GM13976 (cell line): Measurements from ENCODE around the gene H2BK1.

Source experiments
- DNase-seq: peaks from one replicate; pipeline ENCODE4 v3.0.0; 2012; ENCODE audit warnings: low spot score
- in situ Hi-C: fragments of 300-500 bp; cut with MboI; formaldehyde crosslinking; loops from one replicate; pipeline ENCODE4 v1.12.0; 2022; ENCODE audit warnings: low sequenced_read_pairs, mixed read lengths, inconsistent platforms; ENCODE audit not compliant: unreplicated experiment
- TF ChIP-seq, protein P1 (sequence below): IDR thresholded peaks from 2 replicates; pipeline ENCODE4 v1.5.1; 2012; ENCODE audit warnings: borderline replicate concordance, mild to moderate bottlenecking; ENCODE audit not compliant: insufficient read depth; ENCODE audit errors: extremely low read depth, missing control alignments, control extremely low read depth

The H2BK1 gene

DNA sequence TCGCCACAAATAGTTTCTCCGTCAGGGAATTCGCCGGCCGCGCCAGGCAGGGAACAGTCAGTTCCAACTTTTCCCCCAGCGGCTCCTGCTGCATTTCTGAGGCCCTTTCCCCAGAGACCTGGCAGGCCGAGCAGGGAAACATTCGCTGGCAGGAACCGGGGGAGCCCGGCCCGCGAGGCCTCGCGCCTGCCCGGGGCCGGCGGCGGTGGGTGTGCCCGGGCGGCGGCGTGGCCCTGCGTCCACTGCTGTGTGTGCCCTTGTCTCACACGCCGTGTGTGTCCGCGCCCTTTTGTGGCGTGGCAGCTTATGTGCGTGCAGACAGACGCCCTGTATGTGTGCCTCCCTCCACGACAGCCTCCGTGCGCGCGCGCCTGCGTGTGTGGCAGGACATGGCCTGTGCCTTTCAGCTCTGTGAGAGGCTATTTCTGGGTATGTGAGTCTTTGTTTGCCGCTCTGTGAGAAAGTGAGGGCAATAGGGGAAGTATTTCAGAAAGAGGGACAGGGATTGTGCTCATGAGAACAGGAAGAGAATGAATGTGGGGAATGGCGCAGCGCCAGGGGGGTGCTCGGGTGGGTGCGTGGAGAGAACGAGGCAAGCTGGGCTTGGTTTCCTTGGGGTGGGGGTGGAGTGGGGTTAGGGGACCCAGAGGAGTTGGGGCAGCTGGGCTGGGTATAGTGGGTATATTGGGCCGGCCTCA is 38.9 kb upstream of the H2BK1 start:
- TF ChIP-seq, protein P1, sequence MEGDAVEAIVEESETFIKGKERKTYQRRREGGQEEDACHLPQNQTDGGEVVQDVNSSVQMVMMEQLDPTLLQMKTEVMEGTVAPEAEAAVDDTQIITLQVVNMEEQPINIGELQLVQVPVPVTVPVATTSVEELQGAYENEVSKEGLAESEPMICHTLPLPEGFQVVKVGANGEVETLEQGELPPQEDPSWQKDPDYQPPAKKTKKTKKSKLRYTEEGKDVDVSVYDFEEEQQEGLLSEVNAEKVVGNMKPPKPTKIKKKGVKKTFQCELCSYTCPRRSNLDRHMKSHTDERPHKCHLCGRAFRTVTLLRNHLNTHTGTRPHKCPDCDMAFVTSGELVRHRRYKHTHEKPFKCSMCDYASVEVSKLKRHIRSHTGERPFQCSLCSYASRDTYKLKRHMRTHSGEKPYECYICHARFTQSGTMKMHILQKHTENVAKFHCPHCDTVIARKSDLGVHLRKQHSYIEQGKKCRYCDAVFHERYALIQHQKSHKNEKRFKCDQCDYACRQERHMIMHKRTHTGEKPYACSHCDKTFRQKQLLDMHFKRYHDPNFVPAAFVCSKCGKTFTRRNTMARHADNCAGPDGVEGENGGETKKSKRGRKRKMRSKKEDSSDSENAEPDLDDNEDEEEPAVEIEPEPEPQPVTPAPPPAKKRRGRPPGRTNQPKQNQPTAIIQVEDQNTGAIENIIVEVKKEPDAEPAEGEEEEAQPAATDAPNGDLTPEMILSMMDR, result no peak
- no peak for DNase-seq
- in situ Hi-C loops, result no loop called here

DNA sequence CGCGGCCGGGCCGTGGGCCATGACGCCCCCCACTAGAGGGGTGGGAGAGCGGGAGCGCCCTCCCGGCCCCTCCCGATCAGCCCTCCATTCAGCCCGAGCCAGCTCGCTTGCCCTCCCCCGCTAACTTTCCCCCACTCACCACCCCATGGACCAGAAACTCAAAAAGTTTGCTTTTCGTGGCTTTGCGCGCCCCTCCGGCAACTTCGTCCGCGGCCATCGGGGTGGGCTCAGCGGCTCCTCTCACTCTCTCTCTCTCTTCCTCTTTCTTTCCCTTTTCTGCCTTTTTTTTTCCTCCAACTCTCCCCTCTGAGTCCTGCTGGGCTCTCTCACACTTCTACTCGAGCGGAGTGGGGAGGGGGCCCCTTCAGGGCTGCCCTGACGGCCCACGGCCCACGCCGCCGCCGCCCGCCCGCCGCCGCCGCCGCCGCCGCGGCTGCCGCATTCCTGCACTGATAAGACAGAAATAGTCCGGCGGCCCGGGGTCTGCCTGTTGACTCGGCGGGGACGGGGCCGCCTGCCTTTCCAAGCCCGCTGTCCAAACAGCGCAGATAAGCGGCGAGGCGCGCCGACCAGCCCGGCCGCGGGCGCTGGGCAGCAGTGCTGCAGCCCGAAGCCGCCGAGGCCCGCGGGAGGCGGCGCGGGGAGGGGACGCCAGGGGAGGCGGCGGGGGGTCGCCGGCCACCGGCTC is 38.2 kb upstream of the H2BK1 start, which contains the start of gene SMARCD3:
Gene SMARCD3, minus strand, starts transcription at position 349 of the 688 bp plus-strand sequence. Its CDS starts 132 bp downstream, at position 217.
- in situ Hi-C loops, result no loop called here
- TF ChIP-seq, protein P1, result no peak
- DNase-seq, result no peak

DNA sequence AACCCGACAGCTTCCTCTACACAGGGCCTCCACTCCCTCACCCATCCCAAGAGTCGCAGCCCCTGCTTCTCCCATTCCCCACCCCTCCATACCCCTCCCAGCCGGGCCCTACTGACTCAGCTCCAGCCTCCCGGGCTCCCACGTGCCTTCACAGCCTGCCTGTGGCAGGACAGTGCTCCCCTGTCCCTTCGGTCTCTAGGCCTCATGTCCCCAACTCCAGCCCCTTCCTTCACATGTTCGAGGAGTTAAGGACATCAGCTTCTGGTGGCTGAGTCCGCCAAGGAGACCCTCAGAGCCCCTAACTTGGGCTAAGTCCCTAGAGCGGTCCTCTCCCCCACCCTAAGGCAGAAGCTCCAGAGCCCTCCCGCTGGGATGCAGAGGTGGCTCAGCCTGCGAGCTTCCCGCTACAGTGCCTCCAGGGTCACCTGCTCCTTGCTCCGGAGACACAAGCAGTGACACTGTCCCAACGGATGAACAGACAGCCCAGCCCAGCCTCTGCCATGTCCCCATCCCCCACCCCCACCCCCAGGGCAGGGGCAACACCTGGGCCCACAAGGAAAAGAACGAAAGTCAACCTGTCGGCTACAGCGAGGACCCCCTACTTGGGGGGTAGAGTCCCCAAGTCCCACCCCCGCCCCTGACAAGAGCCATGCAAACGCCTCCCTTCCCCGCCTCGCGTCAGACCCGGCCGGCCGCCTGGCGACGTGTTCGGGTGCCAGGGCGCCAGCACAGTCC is 37.5 kb upstream of the H2BK1 start:
- TF ChIP-seq, protein P1, result no peak
- no peak for DNase-seq
- in situ Hi-C loops, result no loop called here

DNA sequence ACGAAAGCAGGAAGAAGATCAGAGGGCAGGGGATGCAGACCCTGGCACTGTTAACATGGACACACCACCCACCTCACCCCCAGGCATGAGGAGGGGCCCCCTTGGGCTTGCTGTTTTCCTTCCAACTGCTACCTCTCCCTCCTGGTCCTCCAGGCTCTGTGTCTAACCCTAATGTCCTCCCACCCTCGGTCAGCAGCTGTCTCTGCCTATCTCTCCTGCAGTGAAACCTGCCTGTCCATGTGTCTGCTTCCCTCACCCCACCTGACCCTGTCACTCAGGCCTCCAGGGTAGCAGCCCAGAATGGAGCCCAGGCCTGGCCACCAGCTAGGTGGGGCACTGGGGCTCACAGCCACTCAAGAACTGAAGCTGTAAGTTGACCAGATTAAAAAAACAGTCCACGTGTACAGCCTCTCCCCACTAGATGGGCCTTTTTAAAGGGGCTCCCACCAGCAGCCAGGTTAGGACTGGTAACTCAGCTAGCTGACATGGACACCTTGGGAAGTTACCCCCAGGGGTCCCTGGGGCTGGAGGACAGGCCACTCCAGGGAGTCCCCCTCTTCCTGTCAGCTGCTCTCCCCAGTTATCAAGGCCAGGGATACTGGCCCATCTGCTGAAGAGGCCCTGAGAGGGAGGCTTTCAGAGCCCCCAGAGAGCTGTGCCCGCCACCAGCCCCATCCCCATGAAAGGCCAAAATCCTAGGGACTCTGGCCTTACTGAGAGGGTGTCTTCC is 36.7 kb upstream of the H2BK1 start:
- in situ Hi-C loops, result no loop called here
- TF ChIP-seq, protein P1, result no peak
- DNase-seq, result no peak

DNA sequence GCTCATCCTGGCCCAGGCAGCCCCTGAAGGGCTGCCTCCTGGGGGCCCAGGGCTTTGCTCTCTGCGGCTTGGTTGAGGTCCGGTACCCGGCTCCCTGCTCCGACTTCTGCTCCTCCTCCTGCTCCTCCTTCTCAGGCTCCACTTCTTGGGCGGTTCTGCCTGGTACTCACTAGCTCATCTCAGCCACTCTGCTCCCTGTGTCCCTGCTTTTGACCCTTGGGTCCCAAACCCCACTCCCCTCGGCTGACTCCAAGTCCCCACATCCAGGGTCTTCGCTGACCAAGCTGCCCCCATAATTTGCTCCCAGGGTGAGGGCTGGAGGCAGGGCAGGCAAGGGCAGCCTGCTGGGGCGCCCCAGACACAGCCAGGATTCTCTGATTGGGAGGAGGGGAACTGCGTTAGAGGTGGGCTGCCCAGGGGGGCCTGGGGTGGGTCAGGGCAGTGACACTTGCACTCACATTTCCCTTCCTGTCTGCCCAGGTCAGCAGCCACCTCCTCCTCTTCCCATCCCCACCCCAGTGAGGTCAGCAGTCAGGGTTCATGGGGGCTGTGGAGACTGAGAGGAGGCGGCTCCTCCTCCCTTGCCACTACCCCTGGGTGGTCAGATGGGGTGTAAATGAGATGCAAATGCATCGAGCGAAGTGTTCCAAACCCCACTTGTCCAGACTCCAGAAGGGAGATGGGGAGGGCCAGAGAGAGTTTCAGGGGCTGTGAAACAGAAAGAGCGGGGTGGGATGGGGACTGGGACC is 36.0 kb upstream of the H2BK1 start:
- TF ChIP-seq, protein P1, result no peak
- in situ Hi-C loops, result no loop called here
- DNase-seq, result no peak
